GM19468 (cell line): ENCODE data around the gene REEP1.

Experiments
- ATAC-seq: cut with Tn5 transposase; IDR thresholded peaks from one replicate; pipeline ENCODE4 v1.9.1; 2021; ENCODE audit warnings: mild to moderate bottlenecking, moderate library complexity, moderate number of reproducible peaks; ENCODE audit not compliant: unreplicated experiment; ENCODE audit errors: extremely low read depth

Gene REEP1

GRCh38 chr2:86286516-86286915 is 50.9 kb downstream of the REEP1 start:
- no peak for ATAC-seq

GRCh38 chr2:86285981-86286380 is 51.4 kb downstream of the REEP1 start:
- ATAC-seq = no peak

- no peak for ATAC-seq
Measured at GRCh38 chr2:86285571-86285970, 51.9 kb downstream of the REEP1 start.

GRCh38 chr2:86284987-86285386 is 52.4 kb downstream of the REEP1 start:
- ATAC-seq = no peak

GRCh38 chr2:86284401-86284841 is 53.0 kb downstream of the REEP1 start:
- ATAC-seq = no peak

DNA sequence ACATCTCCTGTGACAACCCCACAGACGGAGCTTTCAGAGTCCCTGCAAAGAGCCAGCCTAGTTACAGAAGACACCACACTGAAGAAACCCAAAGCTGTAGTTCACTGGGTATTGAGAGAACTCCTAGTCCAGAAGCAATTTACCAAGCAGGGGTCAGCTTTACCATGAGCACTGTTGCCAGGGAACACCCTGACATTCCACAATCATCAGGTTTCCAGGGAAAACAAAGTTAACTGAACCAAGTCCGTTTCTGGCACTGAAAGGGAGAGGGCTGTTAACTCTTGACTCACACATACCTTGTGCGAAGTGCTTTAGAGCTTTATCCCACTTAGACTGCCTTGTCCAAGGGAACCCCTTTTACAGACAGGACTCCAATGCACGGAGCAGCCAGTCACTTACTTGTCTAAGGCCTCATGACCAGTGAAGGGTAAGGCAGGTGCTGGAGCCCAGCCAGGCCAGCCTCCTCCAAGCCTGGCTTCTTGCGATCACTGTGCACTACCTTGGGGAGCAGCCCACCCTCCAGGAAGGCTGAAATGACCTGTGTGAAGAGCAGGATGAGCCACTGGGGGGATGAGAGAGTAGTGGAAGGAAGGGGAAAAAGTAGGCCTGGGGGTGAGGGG is 53.9 kb downstream of the REEP1 start:
- ATAC-seq = no peak

- ATAC-seq = no peak
Measured at GRCh38 chr2:86281066-86281700, 56.2 kb downstream of the REEP1 start.

DNA sequence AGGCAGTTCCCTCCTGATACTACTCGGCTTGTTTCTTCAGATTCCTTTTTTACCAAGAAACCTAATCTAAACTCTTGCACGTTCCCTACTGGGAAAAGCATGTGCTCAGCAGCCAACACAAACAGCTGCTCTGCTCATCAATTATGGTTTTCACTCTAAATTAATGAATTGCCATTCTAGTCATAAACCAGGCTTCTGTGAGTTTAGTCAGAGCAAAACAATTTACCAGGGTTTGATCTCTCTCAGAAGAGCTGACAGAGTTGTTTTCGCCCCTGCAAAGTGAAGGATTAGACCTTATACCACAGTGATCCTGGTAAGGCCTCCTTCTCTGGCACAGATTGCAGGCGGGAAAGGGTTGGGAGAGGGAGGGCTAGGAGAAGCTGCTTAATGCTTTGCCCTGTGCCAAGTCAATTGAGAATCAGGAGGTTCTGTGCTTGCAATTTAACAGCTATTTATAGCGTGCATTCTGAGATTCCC is 57.2 kb downstream of the REEP1 start:
- no peak for ATAC-seq

DNA sequence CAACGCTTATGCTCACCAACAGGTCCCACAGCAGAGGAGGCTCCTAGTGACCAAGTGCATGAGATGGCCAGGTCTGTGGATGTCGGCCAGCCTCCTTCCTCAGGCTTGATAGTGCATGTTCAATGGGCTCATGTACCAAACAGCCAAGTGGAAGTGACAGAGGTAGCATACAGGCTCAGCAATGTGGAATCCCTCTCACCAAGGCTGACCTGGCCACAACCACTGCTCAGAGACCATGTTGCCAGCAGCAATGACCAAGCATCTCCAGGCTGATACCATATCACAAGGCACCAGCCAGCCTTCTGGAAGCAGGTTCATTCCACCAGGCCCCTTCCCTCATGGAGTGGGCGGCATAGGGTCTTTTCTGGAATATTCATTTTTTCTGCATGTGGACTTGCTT is 61.5 kb downstream of the REEP1 start:
- ATAC-seq = no peak

GRCh38 chr2:86275384-86275799 is 62.0 kb downstream of the REEP1 start:
- no peak for ATAC-seq

DNA sequence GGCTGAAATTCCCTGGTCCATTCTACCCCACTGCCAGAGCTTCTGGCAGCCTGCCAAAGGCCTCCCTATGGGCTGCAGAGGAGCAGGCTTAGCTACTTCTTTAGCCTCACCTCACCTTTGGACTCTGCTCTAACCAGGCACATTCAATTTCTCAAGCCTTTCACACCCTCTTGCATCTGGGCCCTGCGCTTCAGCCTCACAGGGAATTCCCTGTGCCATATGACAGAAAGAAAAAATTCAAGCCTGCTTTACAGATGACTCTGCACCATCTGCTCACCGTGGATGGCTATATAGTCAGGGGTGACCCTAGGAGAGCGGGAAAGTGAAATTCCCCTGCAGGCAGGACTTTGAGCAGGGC is 62.5 kb downstream of the REEP1 start:
- ATAC-seq = peak; percentile 70

- ATAC-seq = no peak
Measured at GRCh38 chr2:86274265-86274917, 63.0 kb downstream of the REEP1 start.

DNA sequence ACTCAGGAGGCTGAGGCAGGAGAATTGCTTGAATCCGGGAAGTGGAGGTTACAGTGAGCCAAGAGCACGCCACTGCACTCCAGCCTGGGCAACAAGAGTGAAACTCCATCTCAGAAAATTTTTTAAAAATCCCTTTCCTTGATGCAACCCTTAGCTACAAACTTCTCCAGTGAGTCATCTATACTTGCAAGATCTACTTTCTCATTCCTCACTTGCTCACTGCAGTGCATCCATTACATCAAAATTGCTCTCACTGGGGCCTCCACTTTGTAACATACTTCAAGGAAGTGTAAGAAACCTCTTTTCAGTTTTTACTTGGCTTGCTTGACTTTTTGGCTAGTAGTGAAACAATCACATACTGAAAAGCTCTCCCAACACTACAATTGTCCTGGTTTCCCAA is 65.3 kb downstream of the REEP1 start:
- no peak for ATAC-seq

- no peak for ATAC-seq
Measured at GRCh38 chr2:86271248-86271647, 66.2 kb downstream of the REEP1 start.

GRCh38 chr2:86263956-86264355 is 73.5 kb downstream of the REEP1 start:
- no peak for ATAC-seq

DNA sequence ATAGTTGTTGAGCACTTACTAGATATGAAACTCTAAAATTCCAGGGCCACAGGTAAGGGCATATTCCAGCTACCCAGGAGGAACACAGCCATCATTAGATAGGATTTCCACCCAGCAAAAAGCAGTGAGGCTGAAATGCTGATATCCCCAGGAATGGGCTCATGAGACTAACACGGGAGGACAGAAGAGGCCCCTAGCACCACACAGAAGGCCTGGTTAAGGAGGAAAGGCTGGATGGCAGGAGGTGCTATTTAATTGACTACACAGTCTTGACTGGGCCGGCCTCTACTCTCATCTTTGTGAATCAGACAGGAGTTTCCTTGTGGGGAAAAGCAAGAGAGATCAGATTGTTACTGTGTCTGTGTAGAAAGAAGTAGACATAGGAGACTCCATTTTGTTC is 76.4 kb downstream of the REEP1 start:
- no peak for ATAC-seq

DNA sequence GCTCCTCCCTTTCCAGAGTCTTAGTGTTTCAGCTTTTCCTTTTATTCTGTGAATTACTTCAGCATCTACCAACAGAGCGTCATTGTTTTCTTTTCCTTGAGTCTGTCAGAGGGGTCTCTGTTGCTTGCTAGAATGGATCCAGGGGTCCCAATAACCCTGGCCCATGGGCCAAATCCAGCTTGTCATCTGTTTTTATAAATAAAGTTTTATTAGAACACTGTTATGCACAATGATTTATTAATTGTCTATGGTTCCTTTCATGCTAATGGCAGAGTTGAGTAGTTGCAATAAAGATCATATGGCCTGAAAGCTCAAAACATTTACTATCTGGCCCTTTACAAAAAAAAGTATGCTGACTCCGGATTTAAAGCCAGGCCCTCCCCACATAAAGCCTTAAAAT is 79.3 kb downstream of the REEP1 start:
- ATAC-seq = no peak

DNA sequence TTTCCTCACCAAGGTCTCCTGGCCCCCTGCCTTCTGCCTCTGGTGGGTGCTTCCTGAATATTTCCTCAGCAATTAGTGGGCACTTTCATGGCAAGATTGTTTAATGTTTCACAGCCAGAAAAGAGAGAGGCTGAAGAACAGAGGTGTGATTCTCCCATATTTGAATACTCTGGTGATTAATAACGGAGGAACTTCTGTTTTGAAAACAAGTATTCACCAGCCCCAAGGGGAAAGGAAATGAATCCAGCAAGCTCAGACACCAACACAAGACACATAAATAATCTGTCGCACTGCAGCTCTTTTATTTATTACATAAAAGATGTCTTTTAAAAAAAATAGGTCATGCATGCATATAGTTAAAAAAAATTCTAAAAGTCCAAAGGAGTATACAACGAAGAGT is 80.4 kb downstream of the REEP1 start:
- ATAC-seq = no peak

GRCh38 chr2:86256300-86256699 is 81.1 kb downstream of the REEP1 start:
- ATAC-seq = no peak

GRCh38 chr2:86254576-86255538 is 82.6 kb downstream of the REEP1 start:
- ATAC-seq = no peak
